ENCODE results near the gene CTIF.
"Not testable (repeated sequence)": the region's sequence is repeated elsewhere in the genome, so short reads cannot be mapped to it uniquely, and the experiment has no call there.

Gene CTIF

GRCh38 chr18:48811977-48812451 is 273.2 kb downstream of the CTIF start:
- not testable (repeated sequence) for DNase-seq

GRCh38 chr18:48813321-48813720 is 274.5 kb downstream of the CTIF start:
- DNase-seq: no peak

- no peak for DNase-seq
These were observed 275.1 kb downstream of the CTIF start for GRCh38 chr18:48813833-48814489.

- DNase-seq: no peak
These were observed 275.8 kb downstream of the CTIF start for GRCh38 chr18:48814490-48815178.

GRCh38 chr18:48815179-48815515 is 276.3 kb downstream of the CTIF start:
- DNase-seq: no peak

GRCh38 chr18:48815581-48816324 is 276.9 kb downstream of the CTIF start:
- no peak for DNase-seq

- no peak for DNase-seq
These were observed 277.7 kb downstream of the CTIF start for GRCh38 chr18:48816554-48816953.

- DNase-seq: no peak
These were observed 278.2 kb downstream of the CTIF start for GRCh38 chr18:48817021-48817461.

- no peak for DNase-seq
These were observed 279.8 kb downstream of the CTIF start for GRCh38 chr18:48818329-48819254.

- no peak for DNase-seq
These were observed 280.4 kb downstream of the CTIF start for GRCh38 chr18:48819276-48819675.

GRCh38 chr18:48819781-48820482 is 281.1 kb downstream of the CTIF start:
- no peak for DNase-seq

- DNase-seq: no peak
These were observed 281.8 kb downstream of the CTIF start for GRCh38 chr18:48820483-48821250.

- DNase-seq: no peak
These were observed 282.4 kb downstream of the CTIF start for GRCh38 chr18:48821251-48821590.

GRCh38 chr18:48821845-48822244 is 283.0 kb downstream of the CTIF start:
- no peak for DNase-seq

GRCh38 chr18:48824231-48824970 is 285.6 kb downstream of the CTIF start:
- DNase-seq: no peak

GRCh38 chr18:48825101-48825745 is 286.4 kb downstream of the CTIF start:
- no peak for DNase-seq

- no peak for DNase-seq
These were observed 287.4 kb downstream of the CTIF start for GRCh38 chr18:48826271-48826670.

- no peak for DNase-seq
These were observed 288.0 kb downstream of the CTIF start for GRCh38 chr18:48826806-48827205.

- no peak for DNase-seq
These were observed 288.7 kb downstream of the CTIF start for GRCh38 chr18:48827291-48828193.
